NB4 (cell line): ENCODE results near the gene B3GALT5.

Experiments used
- CTCF ChIP-seq: IDR thresholded peaks from one replicate; pipeline ENCODE4 v1.5.1; 2012; ENCODE audit warnings: low read depth, low read length
- MAX ChIP-seq: IDR thresholded peaks from 2 replicates; pipeline ENCODE4 v1.6.1; 2011; ENCODE audit warnings: low read depth, low read length
- POLR2A ChIP-seq: IDR thresholded peaks from 2 replicates; pipeline ENCODE4 v1.6.1; 2011; ENCODE audit warnings: mild to moderate bottlenecking; ENCODE audit not compliant: insufficient read length; ENCODE audit errors: extremely low read depth

GRCh38 chr21:39625211-39625895, 12.6 kb downstream of the B3GALT5 start:
- TF ChIP-seq CTCF (no peak), POLR2A (no peak), MAX (no peak)
